Left lung (tissue), 10 donors: Measurements from ENCODE around the gene XXYLT1. TPM values are rescaled to one million over a fixed set of nuclear protein-coding genes. Genes with fewer than 3 reads are reported as not detected.
A peak's percentile ranks its signal among the peaks of the same experiment; 100 is the strongest.

Experiments used
- ATAC-seq: fragments of 200-7000 bp; cut with Tn5 transposase; one replicate; pipeline ENCODE4 v1.9.1; 2020; ENCODE audit warnings: moderate library complexity
- DNase-seq, 4 donors: peaks; one replicate each; pipeline ENCODE4 v3.0.0-alpha.2; 2013 to 2020
- H3K27ac ChIP-seq, 2 donors: fragments of 200-600 bp; sonication (generic) in 1 of 2; one replicate each; pipeline versions ENCODE4 v1.5.0 to v1.8.0; 2020 to 2021
- H3K27me3 ChIP-seq, 2 donors: fragments of 200-600 bp; sonication (generic) in 1 of 2; one replicate each; pipeline versions ENCODE4 v1.5.0 to v1.8.0; 2020 to 2021
- H3K36me3 ChIP-seq, 2 donors: fragments of 200-600 bp; sonication (generic) in 1 of 2; one replicate each; pipeline versions ENCODE4 v1.5.0 to v1.8.0; 2020 to 2021
- H3K4me1 ChIP-seq, 2 donors: fragments of 200-600 bp; one replicate each; pipeline ENCODE4 v1.8.0; 2021
- H3K4me3 ChIP-seq, 2 donors: fragments of 200-600 bp; sonication (generic) in 1 of 2; one replicate each; pipeline versions ENCODE4 v1.5.0 to v1.8.0; 2020 to 2021; ENCODE audit warnings: mild to moderate bottlenecking in 1 of 2
- H3K9me3 ChIP-seq, 2 donors: fragments of 200-600 bp; sonication (generic) in 1 of 2; one replicate each; pipeline versions ENCODE4 v1.5.0 to v1.8.0; 2020 to 2021
- intact Hi-C, 2 donors: fragments of 100-400 bp; cut with DNase I; formaldehyde crosslinking; loops; one replicate each; pipeline versions ENCODE4 v1.11.2 to v1.14.2; 2022
- polyA plus RNA-seq, 6 donors: library from polyadenylated mRNA; unstranded; fragments of 120-200 nt; gene quantifications; one replicate each; pipeline ENCODE4 v1.2.1, GENCODE V29; 2013; ENCODE audit not compliant: insufficient read length in 6 of 6
- total RNA-seq, 2 donors: library from RNA; stranded (reverse); fragmentation: NEBNext Ultra II Directional; extraction: Animal tissue kit (Norgen Biotek cat#: 25700); gene quantifications; one replicate each; pipeline ENCODE4 v1.2.1, GENCODE V29; 2021
- TF ChIP-seq, protein P1 (sequence below), 2 donors: fragments of 200-600 bp; sonication (generic) in 1 of 2; IDR thresholded peaks; one replicate each; pipeline versions ENCODE4 v1.5.0 to v1.8.0; 2021; ENCODE audit warnings: antibody characterized with exemption in 2 of 2
- donor health status: DM: no; HTN: yes; CAD: no.
- donor health status: DM: no; HTN: no; CAD: no.

The XXYLT1 gene
- total and polyA plus RNA-seq, 8 donors: 11.3 to 31.1 (median 25.5) TPM

GRCh38 chr3:195200010-195200822 lies 70.7 kb downstream of the XXYLT1 start:
- ATAC-seq (no peak), DNase-seq (no peak)
- TF ChIP-seq, protein P1, sequence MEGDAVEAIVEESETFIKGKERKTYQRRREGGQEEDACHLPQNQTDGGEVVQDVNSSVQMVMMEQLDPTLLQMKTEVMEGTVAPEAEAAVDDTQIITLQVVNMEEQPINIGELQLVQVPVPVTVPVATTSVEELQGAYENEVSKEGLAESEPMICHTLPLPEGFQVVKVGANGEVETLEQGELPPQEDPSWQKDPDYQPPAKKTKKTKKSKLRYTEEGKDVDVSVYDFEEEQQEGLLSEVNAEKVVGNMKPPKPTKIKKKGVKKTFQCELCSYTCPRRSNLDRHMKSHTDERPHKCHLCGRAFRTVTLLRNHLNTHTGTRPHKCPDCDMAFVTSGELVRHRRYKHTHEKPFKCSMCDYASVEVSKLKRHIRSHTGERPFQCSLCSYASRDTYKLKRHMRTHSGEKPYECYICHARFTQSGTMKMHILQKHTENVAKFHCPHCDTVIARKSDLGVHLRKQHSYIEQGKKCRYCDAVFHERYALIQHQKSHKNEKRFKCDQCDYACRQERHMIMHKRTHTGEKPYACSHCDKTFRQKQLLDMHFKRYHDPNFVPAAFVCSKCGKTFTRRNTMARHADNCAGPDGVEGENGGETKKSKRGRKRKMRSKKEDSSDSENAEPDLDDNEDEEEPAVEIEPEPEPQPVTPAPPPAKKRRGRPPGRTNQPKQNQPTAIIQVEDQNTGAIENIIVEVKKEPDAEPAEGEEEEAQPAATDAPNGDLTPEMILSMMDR (IDR thresholded peaks at IDR 0.05): no peak
- Histone ChIP-seq H3K4me3 (no peak overlapping the region), H3K4me1 (peaks cover 9 to 54% of the 10 kb centered on the region in 2 donors), H3K9me3 (no peaks in the 10 kb centered on the region), H3K27ac (no peak overlapping the region), H3K27me3 (no peaks in the 10 kb centered on the region), H3K36me3 (no peaks in the 10 kb centered on the region)
- intact Hi-C loops: no loop called here

DNA sequence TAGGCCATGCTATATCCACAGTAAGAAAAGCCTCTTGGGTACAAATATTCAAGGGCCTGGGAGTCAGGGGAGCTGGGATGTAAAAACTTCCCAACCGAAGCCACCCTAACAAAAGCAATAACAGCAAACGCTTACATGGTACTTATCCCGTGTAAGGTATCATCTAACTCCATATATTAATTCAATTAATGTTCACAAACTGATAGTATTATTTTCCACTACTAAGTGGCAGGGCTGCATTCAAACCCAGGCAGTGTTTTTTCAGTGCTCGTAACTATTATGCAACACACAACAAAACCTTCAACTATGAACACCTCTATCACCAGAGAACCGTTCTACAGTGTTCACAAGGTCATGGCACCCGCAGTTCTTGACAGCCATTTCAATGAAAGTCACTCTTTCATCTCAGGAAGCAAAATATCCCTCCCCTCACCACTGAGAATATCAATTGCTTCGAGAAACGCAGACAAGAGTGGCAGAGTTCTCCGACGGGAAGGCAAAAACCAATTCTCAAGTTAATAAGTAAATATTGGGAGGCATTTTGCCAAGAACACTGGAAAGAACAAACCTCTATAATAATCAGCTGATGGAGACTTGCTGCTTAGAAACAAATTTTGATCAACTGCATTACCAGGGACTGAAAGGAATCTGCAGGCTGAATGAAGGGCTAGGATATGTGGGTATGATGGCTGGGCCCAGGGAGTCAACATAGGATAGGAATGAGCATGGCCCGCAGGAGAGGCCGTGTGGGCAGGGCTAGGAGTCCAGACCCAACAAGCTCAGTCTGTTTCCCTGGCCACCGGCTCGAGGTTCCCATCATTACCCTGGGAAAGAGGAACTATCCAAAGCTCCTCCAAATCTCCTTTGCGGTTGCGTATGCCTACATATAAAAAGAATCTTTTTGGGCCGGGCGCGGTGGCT lies 72.3 kb downstream of the XXYLT1 start:
- Histone ChIP-seq H3K36me3 (no peaks in the 10 kb centered on the region), H3K27me3 (no peaks in the 10 kb centered on the region), H3K9me3 (no peaks in the 10 kb centered on the region), H3K4me3 (no peak overlapping the region), H3K4me1 (peaks cover 0 to 40% of the 10 kb centered on the region in 2 donors), H3K27ac (peak overlapping the region in 1 of 2 donors; percentile 13)
- TF ChIP-seq, protein P1 (IDR thresholded peaks at IDR 0.05): no peak
- intact Hi-C loops: no loop called here
- ATAC-seq (peak; percentile 56), DNase-seq (no peak)

- TF ChIP-seq, protein P1 (IDR thresholded peaks at IDR 0.05): no peak
- Histone ChIP-seq H3K27ac (peak overlapping the region in 1 of 2 donors; percentile 13), H3K4me3 (no peak overlapping the region), H3K27me3 (no peaks in the 10 kb centered on the region), H3K36me3 (no peaks in the 10 kb centered on the region), H3K4me1 (peaks cover 0 to 35% of the 10 kb centered on the region in 2 donors), H3K9me3 (no peaks in the 10 kb centered on the region)
- ATAC-seq (peak; percentile 41), DNase-seq (no peak)
- intact Hi-C loops: no loop called here
Measured at GRCh38 chr3:195197765-195198425, 73.1 kb downstream of the XXYLT1 start.

GRCh38 chr3:195196266-195196665 lies 74.7 kb downstream of the XXYLT1 start:
- DNase-seq (no peak), ATAC-seq (no peak)
- intact Hi-C loops: no loop called here
- no peak overlapping the region for H3K4me3 ChIP-seq
- TF ChIP-seq, protein P1 (IDR thresholded peaks at IDR 0.05): no peak
- no peaks in the 10 kb centered on the region for H3K36me3 ChIP-seq
- H3K27me3 ChIP-seq: no peaks in the 10 kb centered on the region
- peaks cover 0 to 6% of the 10 kb centered on the region in 2 donors for H3K9me3 ChIP-seq
- H3K27ac ChIP-seq: no peak overlapping the region
- H3K4me1 ChIP-seq: peaks cover 0 to 35% of the 10 kb centered on the region in 2 donors
